Hippocampal formation (tissue), 2 donors: ENCODE results near the gene BGLAP.
A peak's percentile ranks its signal among the peaks of the same experiment; 100 is the strongest.
"Not testable (repeated sequence)": the region's sequence is repeated elsewhere in the genome, so short reads cannot be mapped to it uniquely, and the experiment has no call there.

Source experiments
- DNase-seq, 2 donors: peaks; one replicate each; lab custom pipeline; 2025; lab: John Stamatoyannopoulos, UW

Gene BGLAP

DNA sequence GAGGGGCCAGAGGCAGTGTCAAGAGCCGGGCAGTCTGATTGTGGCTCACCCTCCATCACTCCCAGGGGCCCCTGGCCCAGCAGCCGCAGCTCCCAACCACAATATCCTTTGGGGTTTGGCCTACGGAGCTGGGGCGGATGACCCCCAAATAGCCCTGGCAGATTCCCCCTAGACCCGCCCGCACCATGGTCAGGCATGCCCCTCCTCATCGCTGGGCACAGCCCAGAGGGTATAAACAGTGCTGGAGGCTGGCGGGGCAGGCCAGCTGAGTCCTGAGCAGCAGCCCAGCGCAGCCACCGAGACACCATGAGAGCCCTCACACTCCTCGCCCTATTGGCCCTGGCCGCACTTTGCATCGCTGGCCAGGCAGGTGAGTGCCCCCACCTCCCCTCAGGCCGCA is at the start of gene BGLAP:
TSS of gene BGLAP (plus strand) at position 259 of the 400 bp plus-strand sequence. CDS start at position 307, 48 bp downstream.
- DNase-seq: no peak

DNA sequence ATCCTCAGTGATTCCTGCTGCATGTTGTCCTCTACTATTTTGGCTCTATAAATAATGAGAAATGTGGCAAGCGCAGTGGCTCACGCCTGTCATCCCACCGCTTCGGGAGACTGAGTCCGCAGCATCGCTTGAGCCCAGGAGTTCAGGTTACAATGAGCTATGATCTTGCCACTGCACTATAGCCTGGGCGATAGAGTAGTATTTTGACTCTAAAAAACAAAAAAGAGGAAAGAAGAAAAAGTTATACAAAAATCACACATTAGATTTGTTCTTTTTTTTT is 48.8 kb upstream of the BGLAP start:
- DNase-seq: no peak

DNA sequence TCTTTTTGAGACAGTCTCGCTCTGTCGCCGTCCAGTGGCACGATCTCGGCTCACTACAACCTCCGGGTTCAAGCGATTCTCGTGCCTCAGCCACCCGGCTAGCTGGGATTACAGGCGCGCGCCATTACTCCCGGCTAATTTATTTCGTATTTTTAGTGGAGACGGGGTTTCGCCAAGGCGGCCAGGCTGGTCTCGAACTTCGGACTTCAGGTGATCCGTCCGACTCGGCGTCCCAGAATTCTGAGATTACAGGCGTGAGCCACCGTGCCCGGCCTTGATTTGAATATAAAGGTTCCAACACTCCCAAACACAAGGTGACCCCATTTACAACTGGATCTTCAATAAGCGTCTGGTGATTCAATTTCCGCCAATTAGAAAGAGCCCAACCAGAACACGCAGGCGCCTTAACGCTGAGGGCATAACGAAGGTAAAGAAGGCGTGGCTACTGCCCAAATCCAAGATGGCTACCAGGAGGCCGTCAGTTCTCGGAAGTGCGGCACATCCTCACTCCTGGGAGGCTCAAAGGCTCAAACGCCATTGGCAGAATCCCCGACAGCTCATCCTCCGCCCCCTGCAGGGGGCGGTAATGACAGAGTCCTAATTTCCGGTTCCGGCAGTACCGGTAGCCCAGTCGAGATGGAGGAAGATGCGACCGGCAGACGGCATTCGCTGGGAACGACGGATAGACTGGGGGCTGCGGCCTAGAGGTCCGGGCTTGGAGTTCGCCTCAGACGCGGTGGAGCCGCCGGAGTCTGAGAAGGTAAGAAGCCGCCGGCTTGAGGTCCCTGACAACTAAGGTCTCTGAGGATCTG is 48.3 kb upstream of the BGLAP start, which contains the start of gene SLC25A44:
TSS of gene SLC25A44 (plus strand) at position 617 of the 812 bp plus-strand sequence. CDS start 5,744 bp downstream, outside the sequence.
- DNase-seq: peak; percentile 97 to 99

DNA sequence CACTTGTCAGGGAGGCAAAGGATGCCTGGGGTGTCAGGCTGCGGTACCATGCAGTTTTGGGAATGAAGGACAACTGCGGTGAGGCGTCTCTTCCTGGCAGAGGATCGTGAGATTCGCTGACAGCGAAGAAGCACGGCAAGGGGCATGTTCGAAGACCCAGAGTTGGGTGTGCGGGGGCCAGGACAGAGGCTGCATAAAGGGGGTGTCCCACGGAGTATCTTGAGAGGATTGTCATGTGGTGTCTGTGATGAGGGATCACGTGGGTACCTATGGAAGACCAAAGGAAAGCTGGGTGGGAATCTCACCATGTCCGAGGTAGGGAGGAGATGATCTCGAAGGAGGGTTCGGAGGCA is 47.7 kb upstream of the BGLAP start:
- no peak for DNase-seq

DNA sequence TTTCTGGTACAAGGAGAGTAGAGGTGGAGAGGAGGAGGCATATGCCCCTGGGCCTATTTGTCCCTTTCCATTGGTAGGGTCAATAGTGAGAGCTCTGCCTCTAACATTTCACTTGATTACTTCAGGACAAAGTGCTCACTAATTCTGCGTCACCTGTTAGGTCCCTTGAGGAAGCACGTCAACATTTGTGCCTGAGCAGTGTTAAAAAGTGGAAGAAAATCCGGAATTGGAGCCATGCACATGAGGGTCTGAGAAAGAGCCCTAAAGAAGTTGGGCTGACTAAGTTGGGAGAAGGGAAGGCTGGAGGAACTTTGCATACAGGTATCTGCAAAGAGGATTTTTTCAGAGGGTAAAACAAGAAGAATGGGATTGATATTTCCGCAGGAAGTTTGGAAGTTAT is 46.1 kb upstream of the BGLAP start:
- no peak for DNase-seq

DNA sequence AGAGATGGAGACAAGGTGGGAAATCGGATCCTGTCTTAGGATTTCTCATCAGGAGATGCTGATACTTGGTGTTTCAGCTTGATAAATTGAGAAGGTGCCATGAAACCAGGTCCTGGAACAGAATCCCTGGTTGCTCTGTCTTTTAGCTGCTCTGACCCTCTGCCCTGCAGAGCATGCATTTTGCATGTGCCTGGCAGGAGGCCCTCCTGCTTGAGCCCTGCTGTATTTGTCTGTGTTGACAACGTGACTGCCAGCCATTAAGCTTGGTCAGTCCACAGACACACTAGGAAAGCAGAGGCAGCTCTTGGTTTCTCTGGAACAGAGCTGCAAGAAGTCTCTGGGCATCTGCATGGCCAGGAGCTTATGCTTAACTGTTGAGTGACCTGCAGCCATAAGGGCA is 45.5 kb upstream of the BGLAP start:
- DNase-seq: no peak

DNA sequence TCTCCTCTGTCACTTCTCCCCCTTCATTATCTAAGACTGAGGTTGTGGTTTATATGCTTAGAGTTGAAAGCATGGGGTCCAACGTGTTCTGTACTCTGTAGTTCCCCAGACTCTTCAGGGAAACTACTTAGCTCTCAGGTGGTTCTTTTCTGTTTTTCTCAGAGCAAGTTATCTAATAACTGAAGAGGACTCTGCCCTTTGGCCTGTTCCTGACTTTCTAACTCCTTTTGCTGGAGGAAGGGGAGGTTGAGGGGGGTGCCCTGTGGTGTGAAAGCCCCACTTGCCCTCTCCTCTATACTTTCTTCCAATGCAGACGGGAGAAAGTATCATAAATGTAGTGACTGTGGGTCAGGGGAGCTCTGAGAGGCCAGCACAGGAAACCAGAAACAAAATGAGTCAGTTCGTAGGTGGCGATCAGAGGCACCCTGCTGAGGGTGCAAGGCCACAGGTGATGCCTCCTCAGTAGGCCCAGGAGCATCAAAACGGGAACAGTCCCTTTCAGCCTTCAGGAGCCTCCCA is 43.1 kb upstream of the BGLAP start:
- no peak for DNase-seq

DNA sequence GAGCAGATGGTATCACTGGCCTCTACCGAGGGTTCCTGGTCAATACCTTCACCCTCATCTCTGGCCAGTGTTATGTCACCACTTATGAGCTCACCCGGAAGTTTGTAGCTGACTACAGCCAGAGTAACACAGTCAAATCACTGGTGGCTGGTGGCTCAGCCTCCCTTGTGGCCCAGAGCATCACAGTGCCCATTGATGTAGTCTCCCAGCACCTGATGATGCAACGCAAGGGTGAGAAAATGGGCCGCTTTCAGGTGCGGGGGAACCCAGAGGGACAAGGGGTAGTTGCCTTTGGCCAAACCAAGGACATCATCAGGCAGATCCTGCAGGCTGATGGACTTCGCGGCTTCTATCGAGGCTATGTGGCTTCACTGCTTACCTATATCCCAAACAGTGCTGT is 41.9 kb upstream of the BGLAP start:
- DNase-seq: no peak

DNA sequence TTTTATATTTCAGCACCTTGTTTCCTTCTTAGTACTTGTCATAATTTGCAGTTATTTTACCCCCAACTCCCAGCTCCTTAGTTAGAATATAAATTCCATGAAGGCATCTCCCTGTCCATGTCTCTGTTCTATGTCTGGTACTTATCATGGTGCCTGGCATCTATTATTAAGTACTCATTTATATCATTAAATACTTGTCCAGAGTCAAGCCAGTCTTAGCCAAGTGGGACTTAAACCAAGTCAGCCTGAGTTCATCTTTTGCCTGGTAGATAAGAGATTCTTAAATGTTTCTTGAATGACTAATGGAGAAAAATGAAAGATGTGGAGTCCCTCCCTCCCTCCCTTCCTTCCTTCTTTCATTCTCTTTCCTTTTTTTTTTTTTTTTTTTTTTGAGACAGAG is 38.7 kb upstream of the BGLAP start:
- no peak for DNase-seq

DNA sequence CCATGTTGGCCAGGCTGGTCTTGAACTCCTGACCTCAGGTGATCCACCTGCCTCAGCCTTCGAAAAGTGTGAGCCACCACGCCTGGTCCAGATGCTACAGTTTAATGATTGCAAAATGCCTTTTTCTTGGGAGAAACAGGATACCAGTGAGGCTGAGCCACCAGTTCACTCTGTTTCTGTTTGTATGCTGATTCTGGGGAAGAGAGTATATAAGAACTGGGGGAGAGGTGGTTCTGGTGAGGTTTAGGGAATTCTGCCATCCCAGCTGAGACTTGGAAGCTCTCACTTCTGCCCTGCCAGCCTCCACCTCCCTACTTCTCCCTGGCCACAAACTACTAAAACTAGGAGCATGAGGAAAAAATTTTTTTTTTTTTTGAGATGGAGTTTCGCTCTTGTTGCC is 37.3 kb upstream of the BGLAP start:
- DNase-seq: no peak

DNA sequence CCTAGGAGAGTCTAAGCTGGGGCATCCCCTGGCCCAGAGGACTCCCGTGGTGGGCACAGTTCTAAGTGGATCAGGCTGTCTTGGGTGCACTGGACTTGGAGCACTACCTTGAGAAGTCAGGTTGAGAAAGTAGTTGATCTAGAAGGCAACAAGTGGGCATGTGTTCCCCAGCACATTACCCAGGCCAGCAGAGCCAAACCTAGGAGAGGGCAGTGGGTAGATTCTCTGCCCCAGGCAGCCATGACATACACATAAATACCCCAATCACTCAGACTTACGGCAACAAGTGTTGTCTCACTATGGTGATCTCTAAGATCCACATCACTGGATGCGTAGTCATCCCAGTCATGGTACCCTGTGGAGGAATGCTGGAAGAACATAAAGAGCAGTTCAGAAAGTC is 30.7 kb upstream of the BGLAP start:
- DNase-seq: no peak

DNA sequence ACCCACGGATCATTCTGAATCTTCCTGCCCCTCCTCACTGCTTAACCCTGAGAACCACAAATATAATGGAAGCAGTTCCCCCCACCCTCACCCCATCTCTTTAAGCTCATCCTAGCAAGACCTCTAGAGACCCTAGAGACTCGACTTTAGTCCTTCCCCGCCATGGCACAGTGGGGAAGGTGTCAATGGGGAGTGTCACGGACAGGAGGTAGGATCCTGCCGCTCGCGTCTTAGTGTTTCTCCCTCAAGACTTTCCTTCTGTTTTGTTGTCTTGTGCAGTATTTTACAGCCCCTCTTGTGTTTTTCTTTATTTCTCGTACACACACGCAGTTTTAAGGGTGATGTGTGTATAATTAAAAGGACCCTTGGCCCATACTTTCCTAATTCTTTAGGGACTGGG is 29.9 kb upstream of the BGLAP start:
- DNase-seq: no peak

DNA sequence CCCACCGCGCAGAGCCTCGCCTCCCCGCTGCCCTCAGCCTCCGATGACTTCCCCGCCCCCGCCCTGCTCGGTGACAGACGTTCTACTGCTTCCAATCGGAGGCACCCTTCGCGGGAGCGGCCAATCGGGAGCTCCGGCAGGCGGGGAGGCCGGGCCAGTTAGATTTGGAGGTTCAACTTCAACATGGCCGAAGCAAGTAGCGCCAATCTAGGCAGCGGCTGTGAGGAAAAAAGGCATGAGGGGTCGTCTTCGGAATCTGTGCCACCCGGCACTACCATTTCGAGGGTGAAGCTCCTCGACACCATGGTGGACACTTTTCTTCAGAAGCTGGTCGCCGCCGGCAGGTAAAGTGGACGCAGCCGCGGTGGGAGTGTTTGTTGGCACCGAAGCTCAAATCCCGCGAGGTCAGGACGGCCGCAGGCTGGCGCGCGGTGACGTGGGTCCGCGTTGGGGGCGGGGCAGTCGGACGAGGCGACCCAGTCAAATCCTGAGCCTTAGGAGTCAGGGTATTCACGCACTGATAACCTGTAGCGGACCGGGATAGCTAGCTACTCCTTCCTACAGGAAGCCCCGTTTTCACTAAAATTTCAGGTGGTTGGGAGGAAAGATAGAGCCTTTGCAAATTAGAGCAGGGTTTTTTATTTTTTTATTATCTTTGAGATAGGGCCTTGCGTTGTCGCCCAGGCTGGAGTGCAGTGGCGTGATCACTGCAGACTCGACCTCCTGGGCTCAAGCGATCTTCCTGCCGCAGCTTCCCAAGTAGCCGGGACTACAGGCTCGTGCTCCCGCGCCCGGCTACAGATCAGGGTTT is 28.9 kb upstream of the BGLAP start, which contains the start of gene PMF1:
TSS of gene PMF1 (plus strand) at position 175 of the 811 bp plus-strand sequence. CDS start at position 184, 9 bp downstream.
- peak; percentile 96 to 97 for DNase-seq

DNA sequence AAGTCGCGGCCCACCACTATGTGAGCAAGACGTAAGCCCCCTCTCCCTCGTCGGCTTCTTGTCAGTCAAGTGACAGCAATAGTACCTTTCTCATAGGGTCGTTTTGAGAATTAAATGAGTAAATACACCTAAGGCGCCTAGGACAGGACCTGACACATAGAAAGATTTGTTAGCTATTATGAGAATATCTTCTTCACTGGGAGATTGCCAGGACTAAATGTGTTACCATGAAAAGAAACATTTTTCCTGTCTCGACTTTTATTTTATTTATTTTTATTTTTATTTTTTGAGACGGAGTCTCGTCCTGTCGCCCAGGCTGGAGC is 28.4 kb upstream of the BGLAP start:
- no peak for DNase-seq

DNA sequence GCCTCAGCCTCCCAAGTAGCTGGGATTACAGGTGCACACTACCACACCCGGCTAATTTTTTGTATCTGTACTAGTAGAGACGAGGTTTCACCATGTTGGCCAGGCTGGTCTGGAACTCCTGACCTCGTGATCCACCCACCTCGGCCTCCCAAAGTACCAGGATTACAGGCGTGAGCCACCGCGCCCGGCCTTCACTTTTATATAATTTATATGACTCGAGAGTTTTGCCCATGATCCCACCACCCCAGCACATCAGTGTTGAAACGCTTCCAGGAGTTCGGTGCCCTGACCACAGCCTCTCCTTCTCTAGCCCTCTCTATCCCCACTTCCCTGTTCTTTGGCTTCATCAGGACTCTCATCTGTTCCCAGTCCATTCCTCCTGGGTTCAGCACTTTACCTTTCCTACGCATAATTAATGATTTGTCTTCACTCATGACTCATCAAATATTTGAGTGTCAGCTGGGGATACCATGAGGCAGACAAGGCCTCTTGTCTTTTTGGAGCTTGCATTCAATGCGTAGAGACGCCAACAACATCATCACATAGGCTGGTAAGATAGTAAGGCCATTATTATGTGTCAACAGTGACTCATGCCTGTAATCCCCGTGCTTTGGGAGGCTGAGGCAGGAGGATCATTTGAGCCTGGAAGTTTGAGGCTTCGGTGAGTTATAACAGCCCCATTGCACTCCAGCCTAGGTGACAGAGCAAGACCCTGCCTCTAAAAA is 27.8 kb upstream of the BGLAP start:
- no peak for DNase-seq

DNA sequence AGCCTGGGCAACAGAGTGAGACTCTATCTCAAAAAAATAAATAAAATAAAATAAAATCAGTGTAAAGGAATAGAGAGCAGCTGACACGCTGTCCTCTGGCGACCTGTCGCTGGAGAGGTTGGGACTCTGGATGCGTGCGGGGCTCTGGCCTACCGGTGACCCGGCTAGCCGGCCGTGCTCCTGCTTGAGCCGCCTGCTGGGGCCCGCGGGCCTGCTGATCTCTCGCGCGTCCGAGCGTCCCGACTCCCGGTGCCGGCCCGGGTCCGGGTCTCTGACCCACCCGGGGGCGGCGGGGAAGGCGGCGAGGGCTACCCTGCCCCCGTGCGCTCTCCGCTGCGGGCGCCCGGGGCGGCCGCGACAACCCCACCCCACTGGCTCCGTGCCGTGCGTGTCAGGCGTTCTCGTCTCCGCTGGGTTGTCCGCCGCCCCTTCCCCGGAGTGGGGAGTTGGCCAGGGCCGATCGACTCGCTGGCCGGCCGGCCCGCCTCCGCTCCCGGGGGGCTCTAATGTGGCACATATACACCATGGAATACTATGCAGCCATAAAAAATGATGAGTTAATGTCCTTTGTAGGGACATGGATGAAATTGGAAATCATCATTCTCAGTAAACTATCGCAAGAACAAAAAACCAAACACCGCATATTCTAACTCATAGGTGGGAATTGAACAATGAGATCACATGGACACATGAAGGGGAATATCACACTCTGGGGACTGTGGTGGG is 25.5 kb upstream of the BGLAP start:
- DNase-seq: not testable (repeated sequence)

DNA sequence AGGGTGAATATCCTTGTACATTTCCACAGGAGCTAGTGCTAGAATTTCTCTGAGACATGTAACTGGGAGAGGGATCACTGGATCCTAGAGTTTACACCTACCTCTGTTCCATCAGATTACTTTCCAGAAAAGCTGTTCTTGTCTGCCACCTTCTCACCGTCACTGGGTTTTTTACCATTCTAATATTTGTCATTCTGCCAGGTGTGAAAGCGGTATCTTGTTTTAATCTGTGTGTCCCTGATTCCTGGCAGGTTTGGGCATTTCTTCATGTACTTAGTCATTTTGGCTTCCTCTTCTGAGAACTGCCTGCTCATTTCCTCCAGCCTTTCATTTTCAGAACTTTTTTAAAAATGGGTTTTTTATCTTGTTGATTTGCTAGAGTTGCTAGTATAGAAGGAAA is 24.1 kb upstream of the BGLAP start:
- DNase-seq: no peak

DNA sequence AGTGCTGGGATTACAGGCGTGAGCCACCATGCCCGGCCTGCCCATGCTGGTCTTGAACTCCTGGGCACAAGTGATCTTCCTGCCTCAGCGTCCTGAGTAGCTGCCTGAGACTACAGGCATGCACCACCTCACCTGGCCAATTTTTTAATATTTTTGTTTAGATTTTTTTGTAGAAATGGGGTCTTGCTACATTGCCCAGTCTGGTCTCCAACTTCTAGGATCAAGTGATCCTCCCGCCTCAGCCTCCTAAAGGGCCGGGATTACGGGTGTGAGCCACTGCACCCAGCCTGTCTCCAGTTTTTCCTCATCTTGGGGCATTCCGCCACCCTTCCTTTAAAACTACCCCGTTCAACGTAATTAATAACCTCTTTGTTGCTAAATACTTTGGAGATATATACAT is 21.8 kb upstream of the BGLAP start:
- no peak for DNase-seq

DNA sequence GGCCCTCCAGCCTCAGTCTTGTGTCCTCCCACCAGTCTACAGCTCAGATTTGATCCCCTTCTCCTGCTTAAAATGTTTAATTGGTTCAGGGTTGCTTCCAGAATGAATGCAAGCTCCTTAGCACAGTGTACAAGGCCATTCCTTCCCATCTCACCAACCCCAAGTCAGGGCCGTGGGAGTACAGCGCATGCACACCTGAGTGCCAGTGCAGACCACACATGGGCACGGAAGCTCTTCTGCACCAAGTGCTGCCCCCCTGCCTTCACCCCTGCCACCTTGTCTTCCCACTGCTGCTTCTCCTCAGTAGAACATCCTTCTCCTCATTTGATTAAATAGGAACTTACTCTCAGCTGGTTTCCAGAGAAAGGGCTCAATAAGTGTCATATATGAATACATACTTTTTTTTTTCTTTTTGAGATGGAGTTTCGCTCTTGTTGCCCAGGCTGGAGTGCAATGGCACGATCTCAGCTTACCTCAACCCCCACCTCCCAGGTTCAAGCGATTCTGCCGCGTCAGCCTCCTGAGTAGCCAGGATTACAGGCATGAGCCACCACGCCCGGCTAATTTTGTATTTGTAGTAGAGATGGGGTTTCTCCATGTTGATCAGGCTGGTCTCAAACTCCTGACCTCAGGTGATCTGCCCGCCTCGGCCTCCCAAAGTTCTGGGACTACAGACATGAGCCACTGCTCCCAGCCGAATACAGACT is 19.8 kb upstream of the BGLAP start:
- no peak for DNase-seq

DNA sequence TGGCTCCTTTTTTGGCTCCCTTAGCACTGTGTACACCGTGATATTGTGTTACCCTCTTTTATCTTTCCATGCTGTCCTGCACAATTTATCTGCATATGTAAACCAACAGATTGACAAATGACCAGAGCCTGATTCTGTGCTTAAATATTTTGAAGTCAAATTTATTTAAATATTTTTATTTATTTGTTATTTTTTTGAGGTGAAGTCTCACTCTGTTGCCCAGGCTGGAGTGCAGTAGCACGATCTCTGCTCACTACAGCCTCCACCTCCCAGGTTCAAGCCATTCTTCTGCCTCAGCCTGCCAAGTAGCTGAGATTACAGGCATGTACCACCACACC is 16.3 kb upstream of the BGLAP start:
- DNase-seq: no peak

DNA sequence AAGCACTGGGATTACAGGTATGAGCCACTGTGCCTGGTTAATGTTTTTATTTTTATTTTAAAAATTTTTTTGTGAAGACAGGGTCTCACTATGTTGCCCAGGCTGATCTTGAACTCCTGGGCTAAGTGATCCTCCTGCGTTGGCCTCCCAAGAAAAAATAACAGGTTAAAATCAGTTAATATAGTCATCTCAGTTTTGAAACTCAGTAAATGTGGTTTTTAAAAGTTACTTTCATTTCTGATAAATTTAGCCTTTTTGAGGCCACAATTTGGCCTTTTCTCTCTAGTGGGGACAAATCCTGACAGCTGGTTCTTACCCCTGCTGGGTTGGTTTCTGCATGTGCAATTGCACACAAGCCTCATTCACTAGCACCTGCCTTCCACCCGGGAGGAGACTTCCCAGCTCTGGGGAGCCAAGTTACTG is 15.9 kb upstream of the BGLAP start:
- no peak for DNase-seq
